Astrocyte (in vitro differentiated cells and primary cell): Measurements from ENCODE around the gene ROPN1B. TPM values are rescaled to one million over a fixed set of nuclear protein-coding genes. Genes with fewer than 3 reads are reported as not detected.
"Not testable (repeated sequence)": the region's sequence is repeated elsewhere in the genome, so short reads cannot be mapped to it uniquely, and the experiment has no call there.

ENCODE experiments used
- DNase-seq: peaks from one replicate; pipeline ENCODE4 v3.0.0-alpha.2; 2010; ENCODE audit warnings: low read depth
- FAIRE-seq: peaks from 2 replicates; lab custom pipeline; 2011; peaks lifted over from hg19 to GRCh38; lab: Jason Lieb, UNC
- H2AFZ ChIP-seq: 2 replicates; pipeline ENCODE4 v1.6.0; 2012; ENCODE audit warnings: low read depth, low read length, inconsistent platforms
- H3K27ac ChIP-seq: 2 replicates; pipeline ENCODE4 v1.5.1; 2011; ENCODE audit warnings: low read depth, low read length, inconsistent platforms
- H3K27me3 ChIP-seq: 2 replicates; pipeline ENCODE4 v1.6.0; 2011; ENCODE audit warnings: low read length, inconsistent platforms; ENCODE audit not compliant: insufficient read depth
- H3K36me3 ChIP-seq: 2 replicates; pipeline ENCODE4 v1.5.1; 2011; ENCODE audit warnings: low read length, inconsistent platforms; ENCODE audit not compliant: insufficient read depth
- H3K4me1 ChIP-seq: 2 replicates; pipeline ENCODE4 v1.5.1; 2011; ENCODE audit warnings: low read length, inconsistent platforms; ENCODE audit not compliant: insufficient read depth
- H3K4me2 ChIP-seq: 2 replicates; pipeline ENCODE4 v1.6.0; 2012; ENCODE audit warnings: low read length, inconsistent platforms
- H3K4me3 ChIP-seq: 2 replicates; pipeline ENCODE4 v1.5.1; 2011; ENCODE audit warnings: low read depth, mild to moderate bottlenecking, low read length, inconsistent platforms; ENCODE audit not compliant: insufficient read depth
- H3K79me2 ChIP-seq: 2 replicates; pipeline ENCODE4 v1.6.0; 2012; ENCODE audit warnings: mild to moderate bottlenecking, low read length, inconsistent platforms; ENCODE audit not compliant: insufficient read depth
- H3K9ac ChIP-seq: 2 replicates; pipeline ENCODE4 v1.6.0; 2012; ENCODE audit warnings: mild to moderate bottlenecking, low read length, inconsistent platforms
- H3K9me3 ChIP-seq: 2 replicates; pipeline ENCODE4 v1.5.1; 2012; ENCODE audit warnings: low read depth, mild to moderate bottlenecking, low read length, inconsistent platforms; ENCODE audit not compliant: insufficient read depth
- H4K20me1 ChIP-seq: 2 replicates; pipeline ENCODE4 v1.6.0; 2012; ENCODE audit warnings: low read length, inconsistent platforms; ENCODE audit not compliant: insufficient read depth
- H3K27ac Mint-ChIP-seq: one replicate; pipeline ENCODE4 v1.8.0; 2021; ENCODE audit warnings: mild to moderate bottlenecking, mixed read lengths; ENCODE audit not compliant: unreplicated experiment
- H3K27me3 Mint-ChIP-seq: one replicate; pipeline ENCODE4 v1.8.0; 2021; ENCODE audit warnings: low read depth, mixed read lengths; ENCODE audit not compliant: unreplicated experiment
- H3K36me3 Mint-ChIP-seq: one replicate; pipeline ENCODE4 v1.8.0; 2021; ENCODE audit warnings: low read depth, mixed read lengths; ENCODE audit not compliant: unreplicated experiment
- H3K4me1 Mint-ChIP-seq: one replicate; pipeline ENCODE4 v1.8.0; 2021; ENCODE audit warnings: low read depth, mixed read lengths; ENCODE audit not compliant: unreplicated experiment
- H3K4me3 Mint-ChIP-seq: one replicate; pipeline ENCODE4 v1.8.0; 2021; ENCODE audit warnings: mild to moderate bottlenecking, moderate library complexity, mixed read lengths; ENCODE audit not compliant: unreplicated experiment
- H3K9me3 Mint-ChIP-seq: one replicate; pipeline ENCODE4 v1.8.0; 2021; ENCODE audit warnings: mild to moderate bottlenecking, mixed read lengths; ENCODE audit not compliant: unreplicated experiment
- CTCF ChIP-seq: IDR thresholded peaks from 2 replicates; pipeline ENCODE4 v1.5.1; 2011; ENCODE audit warnings: low read depth, mild to moderate bottlenecking, inconsistent platforms, low read length, moderate library complexity; ENCODE audit not compliant: insufficient read depth
- total RNA-seq: library from RNA; stranded (reverse); gene quantifications from 2 replicates; pipeline ENCODE4 v1.2.1, GENCODE V29; 2021

ROPN1B gene
- total RNA-seq, 1 donor from 2014 or later = not detected

- not testable (repeated sequence) for H3K36me3 Mint-ChIP-seq, H3K4me1 Mint-ChIP-seq, H3K9me3 Mint-ChIP-seq, H3K27me3 ChIP-seq, H3K9ac ChIP-seq, DNase-seq, H3K27ac ChIP-seq, H3K4me3 ChIP-seq, H3K4me1 ChIP-seq, H3K4me2 ChIP-seq, H3K27ac Mint-ChIP-seq, H2AFZ ChIP-seq, H3K79me2 ChIP-seq, H3K27me3 Mint-ChIP-seq, H4K20me1 ChIP-seq, H3K9me3 ChIP-seq, FAIRE-seq, H3K4me3 Mint-ChIP-seq, H3K36me3 ChIP-seq
Observed at GRCh38 chr3:125924276-125924675, 44.7 kb upstream of the ROPN1B start.

GRCh38 chr3:125925727-125926126, 43.3 kb upstream of the ROPN1B start:
- H3K27ac ChIP-seq, H3K27me3 Mint-ChIP-seq, H3K4me3 Mint-ChIP-seq, H3K9me3 ChIP-seq, H3K27ac Mint-ChIP-seq, H3K36me3 Mint-ChIP-seq, H3K4me1 Mint-ChIP-seq, H3K4me3 ChIP-seq, H4K20me1 ChIP-seq, H3K9ac ChIP-seq, DNase-seq, H3K36me3 ChIP-seq, H3K9me3 Mint-ChIP-seq, H3K27me3 ChIP-seq, H2AFZ ChIP-seq, H3K4me1 ChIP-seq, H3K79me2 ChIP-seq, FAIRE-seq, H3K4me2 ChIP-seq: not testable (repeated sequence)

- not testable (repeated sequence) for FAIRE-seq, H3K9me3 Mint-ChIP-seq, H3K79me2 ChIP-seq, H3K36me3 ChIP-seq, H3K4me1 ChIP-seq, H3K27ac Mint-ChIP-seq, H3K4me1 Mint-ChIP-seq, H3K4me3 ChIP-seq, H4K20me1 ChIP-seq, H3K27me3 Mint-ChIP-seq, H3K9me3 ChIP-seq, H2AFZ ChIP-seq, H3K36me3 Mint-ChIP-seq, H3K9ac ChIP-seq, H3K27me3 ChIP-seq, H3K27ac ChIP-seq, DNase-seq, H3K4me2 ChIP-seq, H3K4me3 Mint-ChIP-seq
- peak; percentile 40 for TF ChIP-seq CTCF
Observed at GRCh38 chr3:125928771-125929545, 40.0 kb upstream of the ROPN1B start.

- not testable (repeated sequence) for H3K4me1 Mint-ChIP-seq
Observed at GRCh38 chr3:125929765-125930164, 39.2 kb upstream of the ROPN1B start.

GRCh38 chr3:125931355-125931880, 37.6 kb upstream of the ROPN1B start:
- DNase-seq, FAIRE-seq, H3K9ac ChIP-seq, H3K79me2 ChIP-seq, H3K4me3 ChIP-seq, H3K9me3 Mint-ChIP-seq, H3K9me3 ChIP-seq, H3K4me1 ChIP-seq, H2AFZ ChIP-seq, H3K27me3 Mint-ChIP-seq, H3K27ac Mint-ChIP-seq, H3K36me3 Mint-ChIP-seq, H4K20me1 ChIP-seq, H3K4me2 ChIP-seq, H3K27me3 ChIP-seq, H3K27ac ChIP-seq, H3K4me3 Mint-ChIP-seq, H3K4me1 Mint-ChIP-seq, H3K36me3 ChIP-seq: not testable (repeated sequence)

More at GRCh38 chr3:125929765-125930164, 39.2 kb upstream of the ROPN1B start:
- H3K4me1 ChIP-seq, FAIRE-seq, H3K4me3 ChIP-seq, H3K36me3 Mint-ChIP-seq, H2AFZ ChIP-seq, H4K20me1 ChIP-seq, H3K27ac Mint-ChIP-seq, H3K36me3 ChIP-seq, H3K9ac ChIP-seq, H3K9me3 ChIP-seq, H3K27me3 ChIP-seq, H3K79me2 ChIP-seq, H3K27me3 Mint-ChIP-seq, DNase-seq, H3K4me3 Mint-ChIP-seq, H3K27ac ChIP-seq, H3K4me2 ChIP-seq, H3K9me3 Mint-ChIP-seq: not testable (repeated sequence)
